LNCAP (cell line): Measurements from ENCODE around the gene OR5AC2.

Source experiments
- TF ChIP-seq, protein P1 (sequence below): fragments of 450-650 bp; IDR thresholded peaks from 2 replicates; pipeline ENCODE4 v1.5.1; 2017; ENCODE audit warnings: mild to moderate bottlenecking

The OR5AC2 gene

DNA sequence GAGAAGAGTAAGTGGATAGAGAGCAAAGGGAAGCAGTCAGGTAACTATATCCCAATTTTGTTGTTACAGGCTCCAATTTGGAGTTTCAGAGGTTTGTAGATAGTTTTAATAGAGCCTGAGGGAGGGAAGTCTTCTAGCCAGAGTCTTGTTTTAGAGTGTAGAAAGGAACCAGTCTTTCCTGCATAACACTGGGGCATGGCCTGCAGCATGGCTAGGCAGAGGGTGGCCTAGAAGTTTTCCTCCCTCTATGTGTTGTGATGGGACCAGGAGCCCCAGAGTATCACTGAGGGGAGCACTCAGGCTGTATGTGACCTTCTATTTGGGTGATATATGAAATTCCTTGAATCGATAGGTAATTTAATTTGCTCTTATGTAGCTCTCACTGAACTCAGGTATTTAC, 29.3 kb upstream of the OR5AC2 start:
- TF ChIP-seq, protein P1, sequence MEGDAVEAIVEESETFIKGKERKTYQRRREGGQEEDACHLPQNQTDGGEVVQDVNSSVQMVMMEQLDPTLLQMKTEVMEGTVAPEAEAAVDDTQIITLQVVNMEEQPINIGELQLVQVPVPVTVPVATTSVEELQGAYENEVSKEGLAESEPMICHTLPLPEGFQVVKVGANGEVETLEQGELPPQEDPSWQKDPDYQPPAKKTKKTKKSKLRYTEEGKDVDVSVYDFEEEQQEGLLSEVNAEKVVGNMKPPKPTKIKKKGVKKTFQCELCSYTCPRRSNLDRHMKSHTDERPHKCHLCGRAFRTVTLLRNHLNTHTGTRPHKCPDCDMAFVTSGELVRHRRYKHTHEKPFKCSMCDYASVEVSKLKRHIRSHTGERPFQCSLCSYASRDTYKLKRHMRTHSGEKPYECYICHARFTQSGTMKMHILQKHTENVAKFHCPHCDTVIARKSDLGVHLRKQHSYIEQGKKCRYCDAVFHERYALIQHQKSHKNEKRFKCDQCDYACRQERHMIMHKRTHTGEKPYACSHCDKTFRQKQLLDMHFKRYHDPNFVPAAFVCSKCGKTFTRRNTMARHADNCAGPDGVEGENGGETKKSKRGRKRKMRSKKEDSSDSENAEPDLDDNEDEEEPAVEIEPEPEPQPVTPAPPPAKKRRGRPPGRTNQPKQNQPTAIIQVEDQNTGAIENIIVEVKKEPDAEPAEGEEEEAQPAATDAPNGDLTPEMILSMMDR, result no peak

GRCh38 chr3:98058244-98058960, 28.6 kb upstream of the OR5AC2 start:
- TF ChIP-seq, protein P1, result no peak

GRCh38 chr3:98068824-98069223, 18.1 kb upstream of the OR5AC2 start:
- TF ChIP-seq, protein P1, result no peak

DNA sequence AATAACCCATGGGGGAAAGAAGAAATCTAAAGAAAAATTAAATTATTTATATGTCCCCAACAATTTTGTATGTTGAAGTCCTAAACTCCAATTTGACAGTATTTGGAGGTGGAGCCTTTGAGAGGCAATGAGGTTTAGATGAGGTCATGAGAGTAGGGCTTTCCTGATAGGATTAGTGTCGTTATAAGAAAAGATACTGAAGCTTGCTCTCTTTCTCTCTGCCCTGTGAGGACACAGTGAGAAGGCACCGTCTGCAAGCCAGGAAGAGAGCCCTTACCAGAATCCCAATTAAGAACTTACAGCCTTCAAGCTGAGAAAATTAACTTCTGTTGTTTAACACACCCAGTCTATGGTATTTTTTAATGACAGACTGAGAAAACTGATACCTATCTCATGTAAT, 16.1 kb upstream of the OR5AC2 start:
- TF ChIP-seq, protein P1, result no peak

- TF ChIP-seq, protein P1, result no peak
Measured at GRCh38 chr3:98073486-98073885, 13.5 kb upstream of the OR5AC2 start.

GRCh38 chr3:98095882-98096281, 8.9 kb downstream of the OR5AC2 start:
- TF ChIP-seq, protein P1, result no peak

GRCh38 chr3:98099848-98100247, 12.9 kb downstream of the OR5AC2 start:
- TF ChIP-seq, protein P1, result no peak

- TF ChIP-seq, protein P1, result no peak
Measured at GRCh38 chr3:98108162-98108561, 21.2 kb downstream of the OR5AC2 start.
